ENCODE data around the gene RAMP1. TPM values are rescaled to one million over a fixed set of nuclear protein-coding genes. Genes with fewer than 3 reads are reported as not detected.
"Not testable (repeated sequence)": the region's sequence is repeated elsewhere in the genome, so short reads cannot be mapped to it uniquely, and the experiment has no call there.

RAMP1 gene
- total RNA-seq, 8 experiments from 2014 or later, result 0.81 to 20.9 (median 1.6) TPM

GRCh38 chr2:237942513-237942899 lies 83.1 kb downstream of the RAMP1 start:
- WGBS, 10 experiments, result 73 to 100% (median 81%) methylated on average over 2 to 3 of the region's 3 CpGs; no CpG with 5 or more reads in 6 of the 10 experiments
- H3K4me1 ChIP-seq (replicated peaks in 1 of 2), result no peaks in the 10 kb centered on the region

GRCh38 chr2:237943395-237944094 lies 84.1 kb downstream of the RAMP1 start:
- 0 to 100% (median 67%) methylated on average over 1 to 5 of the region's 7 CpGs; no CpG with 5 or more reads in 7 of the 10 experiments for WGBS, 10 experiments
- ATAC-seq (replicated peaks in 6 of 8), result peak in 1 of 8 experiments; percentile 9
- H3K4me1 ChIP-seq (replicated peaks in 1 of 2), result no peaks in the 10 kb centered on the region
- in situ Hi-C loops (cut with MboI; ENCODE audit: low pct_unique_long_range_greater_than_20kb in 2 of 9, low sequenced_read_pairs in 9 of 9, unreplicated experiment in 9 of 9), result no loop called here
- H3K27ac ChIP-seq, result no peak overlapping the region
- H3K4me3 ChIP-seq, result no peak overlapping the region

More at GRCh38 chr2:237942513-237942899, 83.1 kb downstream of the RAMP1 start:
- no peak overlapping the region for H3K4me3 ChIP-seq
- in situ Hi-C loops (cut with MboI; ENCODE audit: low pct_unique_long_range_greater_than_20kb in 2 of 9, low sequenced_read_pairs in 9 of 9, unreplicated experiment in 9 of 9), result no loop called here
- H3K27ac ChIP-seq, result no peak overlapping the region
- no peak for ATAC-seq (replicated peaks in 6 of 8)

GRCh38 chr2:237944302-237944701 lies 84.9 kb downstream of the RAMP1 start:
- H3K4me3 ChIP-seq, result no peak overlapping the region
- 44 to 100% (median 72%) methylated on average over 1 to 2 of the region's 4 CpGs; no CpG with 5 or more reads in 4 of the 10 experiments for WGBS, 10 experiments
- in situ Hi-C loops (cut with MboI; ENCODE audit: low pct_unique_long_range_greater_than_20kb in 2 of 9, low sequenced_read_pairs in 9 of 9, unreplicated experiment in 9 of 9), result no loop called here
- ATAC-seq (replicated peaks in 6 of 8), result no peak
- H3K4me1 ChIP-seq (replicated peaks in 1 of 2), result no peaks in the 10 kb centered on the region
- no peak overlapping the region for H3K27ac ChIP-seq

- Histone ChIP-seq H3K4me1 (replicated peaks in 1 of 2) (no peaks in the 10 kb centered on the region), H3K4me3 (no peak overlapping the region), H3K27ac (no peak overlapping the region)
- ATAC-seq (replicated peaks in 6 of 8), result no peak
- 17 to 44% (median 25%) methylated on average over 1 of the region's 1 CpG; no CpG with 5 or more reads in 4 of the 10 experiments for WGBS, 10 experiments
- in situ Hi-C loops (cut with MboI; ENCODE audit: low pct_unique_long_range_greater_than_20kb in 2 of 9, low sequenced_read_pairs in 9 of 9, unreplicated experiment in 9 of 9), result no loop called here
Measured at GRCh38 chr2:237946423-237946822, 87.0 kb downstream of the RAMP1 start.

GRCh38 chr2:237951354-237951753 lies 91.9 kb downstream of the RAMP1 start:
- 32 to 80% (median 66%) methylated on average over 1 to 4 of the region's 4 CpGs; no CpG with 5 or more reads in 1 of the 10 experiments for WGBS, 10 experiments
- ATAC-seq (replicated peaks in 6 of 8); H3K27ac ChIP-seq; H3K4me1 ChIP-seq (replicated peaks in 1 of 2); H3K4me3 ChIP-seq; in situ Hi-C loops (cut with MboI; ENCODE audit: low pct_unique_long_range_greater_than_20kb in 2 of 9, low sequenced_read_pairs in 9 of 9, unreplicated experiment in 9 of 9): not testable (repeated sequence)

GRCh38 chr2:237951878-237952277 lies 92.5 kb downstream of the RAMP1 start:
- Histone ChIP-seq H3K4me3 (no peak overlapping the region), H3K4me1 (replicated peaks in 1 of 2) (no peaks in the 10 kb centered on the region), H3K27ac (no peak overlapping the region)
- ATAC-seq (replicated peaks in 6 of 8), result no peak
- WGBS, 10 experiments, result 43 to 93% (median 61%) methylated on average over 1 to 3 of the region's 3 CpGs
- in situ Hi-C loops (cut with MboI; ENCODE audit: low pct_unique_long_range_greater_than_20kb in 2 of 9, low sequenced_read_pairs in 9 of 9, unreplicated experiment in 9 of 9), result no loop called here

GRCh38 chr2:237952851-237953250 lies 93.4 kb downstream of the RAMP1 start:
- Histone ChIP-seq H3K4me3 (no peak overlapping the region), H3K27ac (no peak overlapping the region), H3K4me1 (replicated peaks in 1 of 2) (no peaks in the 10 kb centered on the region)
- in situ Hi-C loops (cut with MboI; ENCODE audit: low pct_unique_long_range_greater_than_20kb in 2 of 9, low sequenced_read_pairs in 9 of 9, unreplicated experiment in 9 of 9), result no loop called here
- 0 to 90% (median 62%) methylated on average over 1 to 2 of the region's 2 CpGs; no CpG with 5 or more reads in 2 of the 10 experiments for WGBS, 10 experiments
- no peak for ATAC-seq (replicated peaks in 6 of 8)

- ATAC-seq (replicated peaks in 6 of 8), result peak in 5 of 8 experiments; percentile 14 to 92 (median 77)
- WGBS, 10 experiments, result 10% methylated on average over 5 of the region's 64 CpGs; no CpG with 5 or more reads in 9 of the 10 experiments
- Histone ChIP-seq H3K4me1 (replicated peaks in 1 of 2) (no peaks in the 10 kb centered on the region), H3K27ac (no peak overlapping the region), H3K4me3 (no peak overlapping the region)
- in situ Hi-C loops (cut with MboI; ENCODE audit: low pct_unique_long_range_greater_than_20kb in 2 of 9, low sequenced_read_pairs in 9 of 9, unreplicated experiment in 9 of 9), result no loop called here
Measured at GRCh38 chr2:237955640-237956401, 96.4 kb downstream of the RAMP1 start.

- no CpG with 5 or more reads among the region's 23 CpGs for WGBS, 10 experiments
- in situ Hi-C loops (cut with MboI; ENCODE audit: low pct_unique_long_range_greater_than_20kb in 2 of 9, low sequenced_read_pairs in 9 of 9, unreplicated experiment in 9 of 9), result no loop called here
- no peaks in the 10 kb centered on the region for H3K4me1 ChIP-seq (replicated peaks in 1 of 2)
- H3K4me3 ChIP-seq, result no peak overlapping the region
- H3K27ac ChIP-seq, result no peak overlapping the region
- peak in 4 of 8 experiments; percentile 19 to 85 (median 28) for ATAC-seq (replicated peaks in 6 of 8)
Measured at GRCh38 chr2:237956402-237956736, 96.9 kb downstream of the RAMP1 start.

- ATAC-seq (replicated peaks in 6 of 8), result no peak
- in situ Hi-C loops (cut with MboI; ENCODE audit: low pct_unique_long_range_greater_than_20kb in 2 of 9, low sequenced_read_pairs in 9 of 9, unreplicated experiment in 9 of 9), result no loop called here
- Histone ChIP-seq H3K4me3 (no peak overlapping the region), H3K4me1 (replicated peaks in 1 of 2) (no peaks in the 10 kb centered on the region), H3K27ac (no peak overlapping the region)
- 0 to 80% (median 55%) methylated on average over 1 to 3 of the region's 5 CpGs; no CpG with 5 or more reads in 4 of the 10 experiments for WGBS, 10 experiments
Measured at GRCh38 chr2:237961637-237962036, 102.2 kb downstream of the RAMP1 start.

Other genes with a start within 250 kb of the RAMP1 start
- 10 to 100 TPM; 16.3 to 56.1 (median 29.5) TPM for gene LRRFIP1, start 232.0 kb upstream of the RAMP1 start, total RNA-seq
- under 1 TPM; 0.22 to 0.81 (median 0.40) TPM for gene RBM44, start 60.8 kb upstream of the RAMP1 start, total RNA-seq
- gene UBE2F, start 107.4 kb downstream of the RAMP1 start, total RNA-seq, result 10 to 100 TPM; 18.2 to 65.1 (median 33.0) TPM
- 10 to 100 TPM in 4 of 8 experiments, 1 to 10 TPM in 4; 7.4 to 40.7 (median 12.4) TPM for gene SCLY, start 201.4 kb downstream of the RAMP1 start, total RNA-seq
- gene ESPNL, start 240.7 kb downstream of the RAMP1 start, total RNA-seq, result under 1 TPM; 0.11 to 0.87 (median 0.39) TPM

All from motor neuron (in vitro differentiated cells).